HG03135 (cell line): ENCODE results near the gene SIGLEC1.

ENCODE experiments used
- ATAC-seq: cut with Tn5 transposase; IDR thresholded peaks from one replicate; pipeline ENCODE4 v1.9.1; 2021; ENCODE audit warnings: mild to moderate bottlenecking, moderate library complexity; ENCODE audit not compliant: unreplicated experiment

The SIGLEC1 gene

GRCh38 chr20:3702611-3703391, 9.6 kb downstream of the SIGLEC1 start:
- ATAC-seq, result no peak

GRCh38 chr20:3701061-3701998, 11.1 kb downstream of the SIGLEC1 start:
- no peak for ATAC-seq

GRCh38 chr20:3699037-3699436, 13.4 kb downstream of the SIGLEC1 start:
- ATAC-seq, result no peak

- ATAC-seq, result no peak
Measured at GRCh38 chr20:3698591-3699001, 13.8 kb downstream of the SIGLEC1 start.

- no peak for ATAC-seq
Measured at GRCh38 chr20:3697588-3698305, 14.7 kb downstream of the SIGLEC1 start.

- no peak for ATAC-seq
Measured at GRCh38 chr20:3696745-3697587, 15.4 kb downstream of the SIGLEC1 start.

GRCh38 chr20:3696200-3696599, 16.2 kb downstream of the SIGLEC1 start:
- no peak for ATAC-seq

GRCh38 chr20:3694864-3695263, 17.5 kb downstream of the SIGLEC1 start:
- ATAC-seq, result no peak

- ATAC-seq, result no peak
Measured at GRCh38 chr20:3693376-3693775, 19.0 kb downstream of the SIGLEC1 start.

- ATAC-seq, result no peak
Measured at GRCh38 chr20:3692706-3693294, 19.6 kb downstream of the SIGLEC1 start.

- ATAC-seq, result no peak
Measured at GRCh38 chr20:3691897-3692296, 20.5 kb downstream of the SIGLEC1 start.

- no peak for ATAC-seq
Measured at GRCh38 chr20:3691306-3691705, 21.1 kb downstream of the SIGLEC1 start.

- ATAC-seq, result no peak
Measured at GRCh38 chr20:3690413-3690812, 22.0 kb downstream of the SIGLEC1 start.

- no peak for ATAC-seq
Measured at GRCh38 chr20:3689978-3690377, 22.4 kb downstream of the SIGLEC1 start.

GRCh38 chr20:3687655-3688054, 24.7 kb downstream of the SIGLEC1 start:
- no peak for ATAC-seq

GRCh38 chr20:3686867-3687321, 25.5 kb downstream of the SIGLEC1 start:
- no peak for ATAC-seq

- no peak for ATAC-seq
Measured at GRCh38 chr20:3686421-3686820, 26.0 kb downstream of the SIGLEC1 start.

GRCh38 chr20:3685341-3685740, 27.1 kb downstream of the SIGLEC1 start:
- no peak for ATAC-seq

GRCh38 chr20:3681931-3682781, 30.2 kb downstream of the SIGLEC1 start, which contains the start of gene ADAM33:
ADAM33 (minus strand) TSS chr20:3682010; CDS start chr20:3682004, 6 bp downstream.
- no peak for ATAC-seq
